Cardiac muscle cell (in vitro differentiated cells and primary cell): ENCODE results near the gene TIMP2. TPM values are rescaled to one million over a fixed set of nuclear protein-coding genes. Genes with fewer than 3 reads are reported as not detected.

Experiments used
- DNase-seq, 2 donors: peaks; one replicate each; pipeline versions ENCODE4 v3.0.0 to v3.0.0-alpha.2; 2010 to 2017; ENCODE audit warnings: low read depth in 1 of 2, low spot score in 1 of 2
- H3K27ac ChIP-seq: fragments of 200-600 bp; sonication (generic); 2 replicates; pipeline ENCODE4 v1.5.1; 2016
- H3K27me3 ChIP-seq: fragments of 200-600 bp; sonication (generic); 2 replicates; pipeline ENCODE4 v1.6.0; 2016; ENCODE audit warnings: control low read depth
- H3K36me3 ChIP-seq: fragments of 200-600 bp; sonication (generic); 2 replicates; pipeline ENCODE4 v1.5.1; 2016; ENCODE audit warnings: control low read depth
- H3K4me1 ChIP-seq: fragments of 200-600 bp; sonication (generic); 2 replicates; pipeline ENCODE4 v1.8.1; 2017; ENCODE audit warnings: low read depth, mild to moderate bottlenecking, mixed run types
- H3K4me3 ChIP-seq: fragments of 200-600 bp; sonication (generic); 2 replicates; pipeline ENCODE4 v1.5.1; 2016; ENCODE audit warnings: mild to moderate bottlenecking
- H3K9me3 ChIP-seq: fragments of 200-600 bp; sonication (generic); 2 replicates; pipeline ENCODE4 v1.5.1; 2017; ENCODE audit warnings: low read depth, mild to moderate bottlenecking, control low read depth
- polyA plus RNA-seq: library from polyadenylated mRNA; unstranded; fragments of >200 nt; fragmentation: Nextera tagmentation; extraction: Ambion mirVana; gene quantifications from 2 replicates; pipeline ENCODE4 v1.2.1, GENCODE V29; 2016
- total RNA-seq: library from RNA; depleted of rRNA; stranded (reverse); fragments of >200 nt; gene quantifications from 2 replicates; pipeline ENCODE4 v1.2.3, GENCODE V29; 2016
- TF ChIP-seq, protein P1 (sequence below): IDR thresholded peaks from 2 replicates; pipeline ENCODE4 v1.5.1; 2012; ENCODE audit warnings: low read depth, mild to moderate bottlenecking, low read length

Gene TIMP2
- total and polyA plus RNA-seq, 2 experiments from 2014 or later = 5.9 to 25.8 TPM

DNA sequence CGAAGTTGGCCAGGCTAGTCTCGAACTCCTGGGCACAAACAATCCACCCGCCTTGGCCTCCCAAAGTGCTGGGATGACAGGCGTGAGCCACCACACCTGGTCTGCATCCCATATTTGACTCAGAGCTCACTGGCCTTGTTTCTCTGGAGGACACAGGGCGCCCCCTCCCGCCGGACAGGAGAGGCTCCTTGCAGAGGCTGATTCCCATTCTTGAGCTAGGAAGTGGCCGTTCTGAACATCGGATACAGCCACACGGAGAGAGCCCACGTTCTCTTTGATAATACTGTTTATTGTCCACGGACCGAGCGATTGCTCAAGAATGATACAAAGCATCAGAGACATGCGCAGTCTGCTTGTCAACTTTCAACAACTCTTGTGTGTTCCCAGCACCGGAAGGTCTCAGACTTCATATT, 72.5 kb downstream of the TIMP2 start:
- no peak overlapping the region for H3K27ac ChIP-seq
- H3K27me3 ChIP-seq = no peaks in the 10 kb centered on the region
- H3K36me3 ChIP-seq = no peaks in the 10 kb centered on the region
- TF ChIP-seq, protein P1, sequence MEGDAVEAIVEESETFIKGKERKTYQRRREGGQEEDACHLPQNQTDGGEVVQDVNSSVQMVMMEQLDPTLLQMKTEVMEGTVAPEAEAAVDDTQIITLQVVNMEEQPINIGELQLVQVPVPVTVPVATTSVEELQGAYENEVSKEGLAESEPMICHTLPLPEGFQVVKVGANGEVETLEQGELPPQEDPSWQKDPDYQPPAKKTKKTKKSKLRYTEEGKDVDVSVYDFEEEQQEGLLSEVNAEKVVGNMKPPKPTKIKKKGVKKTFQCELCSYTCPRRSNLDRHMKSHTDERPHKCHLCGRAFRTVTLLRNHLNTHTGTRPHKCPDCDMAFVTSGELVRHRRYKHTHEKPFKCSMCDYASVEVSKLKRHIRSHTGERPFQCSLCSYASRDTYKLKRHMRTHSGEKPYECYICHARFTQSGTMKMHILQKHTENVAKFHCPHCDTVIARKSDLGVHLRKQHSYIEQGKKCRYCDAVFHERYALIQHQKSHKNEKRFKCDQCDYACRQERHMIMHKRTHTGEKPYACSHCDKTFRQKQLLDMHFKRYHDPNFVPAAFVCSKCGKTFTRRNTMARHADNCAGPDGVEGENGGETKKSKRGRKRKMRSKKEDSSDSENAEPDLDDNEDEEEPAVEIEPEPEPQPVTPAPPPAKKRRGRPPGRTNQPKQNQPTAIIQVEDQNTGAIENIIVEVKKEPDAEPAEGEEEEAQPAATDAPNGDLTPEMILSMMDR = peak; percentile 21
- H3K9me3 ChIP-seq = no peaks in the 10 kb centered on the region
- no peak overlapping the region for H3K4me3 ChIP-seq
- peak in 1 of 2 donors; percentile 57 for DNase-seq
- no peaks in the 10 kb centered on the region for H3K4me1 ChIP-seq

DNA sequence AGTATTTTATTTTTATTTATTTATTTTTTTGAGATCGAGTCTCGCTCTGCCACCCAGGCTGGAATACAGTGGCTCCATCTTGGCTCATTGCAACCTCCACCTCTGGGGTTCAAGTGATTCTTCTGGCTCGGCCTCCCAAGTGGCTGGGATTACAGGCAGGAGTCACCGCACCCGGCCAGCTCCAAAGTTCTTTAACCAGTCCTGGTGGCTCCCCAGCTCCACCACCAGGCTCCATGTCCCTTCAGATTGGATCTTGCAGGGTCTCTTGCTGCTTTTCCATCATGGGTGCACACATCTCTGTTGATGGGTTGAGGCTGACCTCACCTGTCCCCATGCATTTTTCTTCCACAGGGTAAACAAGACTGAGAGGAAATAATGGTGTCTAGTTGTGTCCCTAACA, 76.2 kb downstream of the TIMP2 start:
- DNase-seq = no peak
- no peaks in the 10 kb centered on the region for H3K4me1 ChIP-seq
- no peaks in the 10 kb centered on the region for H3K36me3 ChIP-seq
- no peak overlapping the region for H3K27ac ChIP-seq
- no peak overlapping the region for H3K4me3 ChIP-seq
- H3K27me3 ChIP-seq = no peaks in the 10 kb centered on the region
- H3K9me3 ChIP-seq = no peaks in the 10 kb centered on the region
- TF ChIP-seq, protein P1 = no peak

DNA sequence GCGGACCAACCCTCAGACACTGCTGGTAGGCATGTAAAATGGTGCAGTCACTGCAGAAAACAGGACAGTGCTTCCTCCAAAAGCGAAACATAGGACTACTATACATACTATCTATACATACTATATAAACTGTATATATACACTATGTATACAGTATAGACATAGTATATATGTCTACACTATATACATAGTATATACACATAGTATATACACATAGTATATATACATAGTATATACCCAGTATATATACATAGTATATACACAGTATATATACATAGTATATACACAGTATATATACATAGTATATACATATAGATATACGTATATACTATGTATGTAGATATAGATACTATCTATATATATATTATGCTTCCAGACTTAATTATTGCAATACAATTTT, 78.1 kb downstream of the TIMP2 start:
- Histone ChIP-seq H3K4me1 (no peaks in the 10 kb centered on the region), H3K27ac (no peak overlapping the region), H3K9me3 (no peaks in the 10 kb centered on the region), H3K27me3 (no peaks in the 10 kb centered on the region), H3K4me3 (no peak overlapping the region), H3K36me3 (no peaks in the 10 kb centered on the region)
- TF ChIP-seq, protein P1 = no peak
- no peak for DNase-seq

DNA sequence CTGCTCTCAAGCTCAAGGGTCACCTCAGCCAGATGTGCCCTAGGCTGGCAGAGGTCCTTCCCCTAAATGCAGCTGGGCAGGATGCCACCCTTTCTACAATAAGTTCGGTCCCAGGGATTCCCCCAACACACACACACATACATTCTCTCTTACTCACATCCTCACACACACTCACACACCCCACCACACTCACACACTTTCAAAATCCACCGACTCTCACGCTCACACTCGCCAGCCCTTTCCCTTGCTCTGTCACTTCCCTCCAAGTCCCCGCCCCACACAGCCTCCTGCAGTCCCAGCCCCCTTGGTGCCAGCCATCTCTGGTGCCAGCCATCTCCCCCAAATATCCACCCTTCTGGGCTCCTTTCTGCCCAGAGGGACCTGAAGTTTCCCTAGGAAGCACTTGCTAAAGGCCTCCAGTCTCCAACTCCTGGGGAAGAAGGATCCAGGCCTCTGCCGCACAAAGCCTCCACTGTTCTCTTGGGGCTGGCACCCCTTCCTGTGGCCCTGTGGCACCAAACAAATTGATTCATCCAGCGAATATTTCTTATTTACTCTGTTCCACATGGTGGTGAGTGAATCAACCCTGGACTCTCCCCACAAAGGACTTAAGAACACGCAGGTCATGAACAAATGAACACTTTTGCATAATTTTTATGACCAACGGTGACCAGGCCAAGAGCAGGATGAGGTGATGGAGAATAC, 80.7 kb downstream of the TIMP2 start:
- no peaks in the 10 kb centered on the region for H3K36me3 ChIP-seq
- H3K27me3 ChIP-seq = no peaks in the 10 kb centered on the region
- peaks cover 5% of the 10 kb centered on the region for H3K4me1 ChIP-seq
- H3K27ac ChIP-seq = no peak overlapping the region
- TF ChIP-seq, protein P1 = no peak
- DNase-seq = peak in 1 of 2 donors; percentile 24
- H3K4me3 ChIP-seq = no peak overlapping the region
- no peaks in the 10 kb centered on the region for H3K9me3 ChIP-seq

DNA sequence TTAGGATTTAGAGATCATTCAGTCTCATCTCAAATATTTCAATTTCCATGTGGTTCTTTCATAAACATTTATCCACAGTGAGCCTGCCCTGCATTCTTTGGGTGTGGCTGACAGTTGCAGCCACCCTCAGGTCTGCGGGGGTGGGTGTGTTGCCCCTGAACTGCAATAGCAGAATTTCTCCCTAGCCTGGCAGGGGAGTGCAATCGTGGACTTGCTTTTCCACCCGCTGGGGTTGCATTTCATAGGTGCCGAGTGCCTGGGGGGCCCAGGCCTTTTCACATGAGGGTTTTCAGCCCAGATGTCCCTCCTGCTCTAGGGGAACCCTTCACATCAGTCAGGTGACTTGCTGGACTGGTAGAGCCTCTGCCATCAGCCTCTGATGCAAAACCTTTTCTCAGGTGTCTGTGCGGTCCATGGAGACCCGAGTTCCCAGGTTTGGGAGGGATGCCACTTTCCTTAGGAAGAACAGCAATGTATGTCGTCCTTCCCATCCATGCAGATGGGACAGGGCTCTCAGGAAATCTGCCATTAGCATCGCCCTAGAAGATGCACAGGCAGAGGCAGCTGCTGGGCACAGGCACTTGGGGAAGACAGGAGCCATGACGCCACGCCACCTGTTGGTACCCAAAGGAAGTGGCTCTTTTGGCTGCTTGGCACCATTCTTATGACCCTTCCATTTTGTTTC, 82.2 kb downstream of the TIMP2 start:
- Histone ChIP-seq H3K4me3 (no peak overlapping the region), H3K27ac (no peak overlapping the region), H3K9me3 (no peaks in the 10 kb centered on the region), H3K4me1 (peaks cover 5% of the 10 kb centered on the region), H3K36me3 (no peaks in the 10 kb centered on the region), H3K27me3 (no peaks in the 10 kb centered on the region)
- DNase-seq = peak; percentile 47 to 52
- TF ChIP-seq, protein P1 = peak; percentile 61
